Lower leg skin (tissue), 4 donors: ENCODE measurements around the gene FARP1. TPM values are rescaled to one million over a fixed set of nuclear protein-coding genes. Genes with fewer than 3 reads are reported as not detected.

Experiments used
- DNase-seq, 2 donors: peaks; one replicate each; pipeline ENCODE4 v3.0.0-alpha.2; 2019; ENCODE audit warnings: low spot score in 2 of 2
- H3K4me3 ChIP-seq: fragments of 200-600 bp; sonication (generic); 2 replicates; pipeline ENCODE4 v1.5.1; 2017; ENCODE audit warnings: mild to moderate bottlenecking, low read depth; ENCODE audit not compliant: poor library complexity, severe bottlenecking
- CTCF ChIP-seq, 3 donors: fragments of 450-650 bp; IDR thresholded peaks; one replicate each; pipeline ENCODE4 v1.5.1; 2016; ENCODE audit warnings: antibody characterized with exemption in 3 of 3, mild to moderate bottlenecking in 3 of 3, moderate library complexity in 2 of 3
- POLR2A ChIP-seq, 2 donors: fragments of 450-650 bp; IDR thresholded peaks; one replicate each; pipeline ENCODE4 v1.6.1; 2016 to 2017; ENCODE audit warnings: antibody characterized with exemption in 2 of 2, mild to moderate bottlenecking in 1 of 2, moderate library complexity in 1 of 2
- WGBS, 2 donors: methylation state at CpG; one replicate each; pipeline ENCODE4 v1.1.5; 2018; 5-methylcytosine and 5-hydroxymethylcytosine counted together
- intact Hi-C: fragments of 100-400 bp; cut with DNase I; formaldehyde crosslinking; loops from one replicate; pipeline ENCODE4 v1.15.0; 2023; ENCODE audit warnings: low total_unique reads
- total RNA-seq, 4 donors: library from RNA; depleted of rRNA; stranded (reverse); fragments of >200 nt; gene quantifications; one replicate each; pipeline ENCODE4 v1.1.0, GENCODE V29; 2016

The FARP1 gene
- total RNA-seq, 4 donors from 2014 or later: 4.9 to 26.2 (median 13.3) TPM

- TF ChIP-seq CTCF (IDR thresholded peaks at IDR 0.05) (no peak), POLR2A (IDR thresholded peaks at IDR 0.05) (no peak)
- WGBS, 2 donors: 84 to 93% methylated on average over 6 of the region's 6 CpGs
- no peak overlapping the region for H3K4me3 ChIP-seq
- intact Hi-C loops: loop anchor here (10.0 kb wide), 1 partner anchor 1186 kb away; no protein-coding TSS in a partner anchor
- peak in 1 of 2 donors; percentile 66 for DNase-seq
Measured at GRCh38 chr13:98470920-98471319, 328.0 kb downstream of the FARP1 start.

- intact Hi-C loops: loop anchor here (10.0 kb wide), 1 partner anchor 1187 kb away; no protein-coding TSS in a partner anchor
- peak in 1 of 2 donors; percentile 77 for DNase-seq
- no peak overlapping the region for H3K4me3 ChIP-seq
- 85 to 93% methylated on average over 10 of the region's 10 CpGs for WGBS, 2 donors
- TF ChIP-seq CTCF (IDR thresholded peaks at IDR 0.05) (no peak), POLR2A (IDR thresholded peaks at IDR 0.05) (no peak)
Measured at GRCh38 chr13:98471934-98472333, 329.0 kb downstream of the FARP1 start.

GRCh38 chr13:98473135-98473787 lies 330.4 kb downstream of the FARP1 start:
- DNase-seq: no peak
- TF ChIP-seq POLR2A (IDR thresholded peaks at IDR 0.05) (no peak), CTCF (IDR thresholded peaks at IDR 0.05) (no peak)
- no peak overlapping the region for H3K4me3 ChIP-seq
- intact Hi-C loops: loop anchor here (10.0 kb wide), 1 partner anchor 1188 kb away; no protein-coding TSS in a partner anchor
- WGBS, 2 donors: 69 to 71% methylated on average over 5 of the region's 5 CpGs

GRCh38 chr13:98473788-98474144 lies 330.9 kb downstream of the FARP1 start:
- DNase-seq: no peak
- intact Hi-C loops: loop anchor here (10.0 kb wide), 1 partner anchor 1189 kb away; no protein-coding TSS in a partner anchor
- WGBS, 2 donors: 90 to 91% methylated on average over 7 of the region's 7 CpGs
- no peak overlapping the region for H3K4me3 ChIP-seq
- TF ChIP-seq POLR2A (IDR thresholded peaks at IDR 0.05) (no peak), CTCF (IDR thresholded peaks at IDR 0.05) (no peak)

GRCh38 chr13:98474292-98474691 lies 331.4 kb downstream of the FARP1 start:
- TF ChIP-seq CTCF (IDR thresholded peaks at IDR 0.05) (no peak), POLR2A (IDR thresholded peaks at IDR 0.05) (no peak)
- WGBS, 2 donors: 93 to 95% methylated on average over 10 of the region's 10 CpGs
- DNase-seq: peak in 1 of 2 donors; percentile 68
- intact Hi-C loops: loop anchor here (10.0 kb wide), 1 partner anchor 1189 kb away; no protein-coding TSS in a partner anchor
- H3K4me3 ChIP-seq: no peak overlapping the region
